Measurements from ENCODE around the gene ZSWIM4.
A peak's percentile ranks its signal among the peaks of the same experiment; 100 is the strongest.

Gene ZSWIM4

DNA sequence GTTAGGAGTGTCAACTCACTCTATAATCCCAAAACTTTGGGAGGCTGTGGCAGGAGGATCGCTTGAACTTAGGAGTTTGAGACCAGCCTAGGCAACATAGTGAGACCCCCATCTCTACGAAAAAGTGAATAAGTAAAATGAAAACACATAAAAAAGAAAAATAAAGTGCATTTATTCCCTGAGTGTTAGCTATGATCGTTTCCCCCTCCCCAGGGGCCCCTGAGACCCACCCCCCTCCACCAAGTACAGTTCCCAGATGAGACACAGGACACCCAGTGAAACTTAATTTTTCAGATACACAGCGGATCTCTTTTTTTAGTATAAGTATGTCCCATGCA is 53.1 kb downstream of the ZSWIM4 start:
- H3K4me2 ChIP-seq (ENCODE audit: low read length): no peak overlapping the region
- H3K4me1 ChIP-seq (ENCODE audit: control insufficient read depth, low read length): peaks cover 59% of the 10 kb centered on the region
- no peaks in the 10 kb centered on the region for H4K20me1 ChIP-seq (ENCODE audit: control insufficient read depth, insufficient read depth, low read depth, low read length)
- H3K79me2 ChIP-seq (ENCODE audit: control insufficient read depth, low read length): no peaks in the 10 kb centered on the region
- no peak overlapping the region for H3K27ac ChIP-seq (ENCODE audit: low read depth, low read length)
- H3K27me3 ChIP-seq (ENCODE audit: control insufficient read depth, low read length): no peaks in the 10 kb centered on the region; the same call in 1 of the 2 replicates
- TF ChIP-seq EZH2phosphoT487 (IDR thresholded peaks at IDR 0.05; ENCODE audit: borderline replicate concordance, low read length): no peak
- TF ChIP-seq, protein P1, sequence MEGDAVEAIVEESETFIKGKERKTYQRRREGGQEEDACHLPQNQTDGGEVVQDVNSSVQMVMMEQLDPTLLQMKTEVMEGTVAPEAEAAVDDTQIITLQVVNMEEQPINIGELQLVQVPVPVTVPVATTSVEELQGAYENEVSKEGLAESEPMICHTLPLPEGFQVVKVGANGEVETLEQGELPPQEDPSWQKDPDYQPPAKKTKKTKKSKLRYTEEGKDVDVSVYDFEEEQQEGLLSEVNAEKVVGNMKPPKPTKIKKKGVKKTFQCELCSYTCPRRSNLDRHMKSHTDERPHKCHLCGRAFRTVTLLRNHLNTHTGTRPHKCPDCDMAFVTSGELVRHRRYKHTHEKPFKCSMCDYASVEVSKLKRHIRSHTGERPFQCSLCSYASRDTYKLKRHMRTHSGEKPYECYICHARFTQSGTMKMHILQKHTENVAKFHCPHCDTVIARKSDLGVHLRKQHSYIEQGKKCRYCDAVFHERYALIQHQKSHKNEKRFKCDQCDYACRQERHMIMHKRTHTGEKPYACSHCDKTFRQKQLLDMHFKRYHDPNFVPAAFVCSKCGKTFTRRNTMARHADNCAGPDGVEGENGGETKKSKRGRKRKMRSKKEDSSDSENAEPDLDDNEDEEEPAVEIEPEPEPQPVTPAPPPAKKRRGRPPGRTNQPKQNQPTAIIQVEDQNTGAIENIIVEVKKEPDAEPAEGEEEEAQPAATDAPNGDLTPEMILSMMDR (IDR thresholded peaks at IDR 0.05; ENCODE audit: low read depth, low read length, poor library complexity, severe bottlenecking): no peak
- H3K4me3 ChIP-seq (ENCODE audit: low read length): no peak overlapping the region
- no peaks in the 10 kb centered on the region for H3K36me3 ChIP-seq (ENCODE audit: control insufficient read depth, low read length)
- H3K9me2 ChIP-seq (replicated peaks; ENCODE audit: control insufficient read depth, low read length): no peaks in the 10 kb centered on the region
- peaks cover 22% of the 10 kb centered on the region for H3F3A ChIP-seq (ENCODE audit: control insufficient read depth, insufficient read depth)
- H3K9me3 ChIP-seq (ENCODE audit: control insufficient read depth, insufficient read depth, low read length): no peaks in the 10 kb centered on the region

DNA sequence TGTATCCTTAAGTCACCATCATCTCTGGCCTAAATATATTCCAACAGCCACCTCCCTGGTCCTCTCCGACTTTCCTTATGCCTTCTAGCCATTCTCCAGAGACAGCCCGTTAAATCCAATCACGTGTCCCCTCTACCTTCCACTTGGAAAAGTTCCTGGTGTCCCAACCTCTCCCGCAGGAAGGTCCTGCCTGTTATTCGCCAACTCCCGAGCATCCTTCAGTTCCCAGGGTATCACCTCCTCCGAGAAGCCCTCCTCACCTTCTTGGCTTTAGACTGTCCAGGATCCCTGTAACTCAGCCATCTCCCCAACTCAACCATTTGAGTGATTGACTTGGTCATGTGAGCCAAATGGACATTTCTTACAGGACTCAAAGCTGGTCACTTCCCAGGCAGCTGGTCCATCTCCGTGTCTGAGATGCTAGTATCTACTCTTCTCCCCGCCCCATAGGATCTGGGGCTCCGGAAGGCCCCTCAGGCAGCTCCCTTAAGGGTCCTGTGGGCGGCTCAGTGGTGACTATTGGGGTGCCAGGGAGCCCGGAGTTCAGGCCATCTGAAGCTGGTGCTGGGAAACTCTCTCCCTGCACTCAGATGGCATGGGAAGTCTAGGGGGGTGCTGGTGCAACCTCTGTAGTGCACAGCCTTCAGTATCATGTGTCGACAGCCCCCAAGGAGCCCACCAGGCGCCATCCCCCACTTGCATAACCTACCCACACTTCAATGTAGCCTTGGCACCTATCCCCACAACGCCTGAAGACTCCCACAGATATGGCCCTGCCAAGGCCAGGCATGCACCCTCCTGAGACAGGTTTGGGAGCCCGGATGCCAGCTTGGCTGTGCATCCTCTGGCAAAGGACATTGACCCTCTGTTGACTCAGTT is 53.8 kb downstream of the ZSWIM4 start:
- no peaks in the 10 kb centered on the region for H3K79me2 ChIP-seq (ENCODE audit: control insufficient read depth, low read length)
- H3K4me1 ChIP-seq (ENCODE audit: control insufficient read depth, low read length): peaks cover 51% of the 10 kb centered on the region
- H3K4me2 ChIP-seq (ENCODE audit: low read length): no peak overlapping the region
- H3K27me3 ChIP-seq (ENCODE audit: control insufficient read depth, low read length): no peaks in the 10 kb centered on the region
- H3K9me3 ChIP-seq (ENCODE audit: control insufficient read depth, insufficient read depth, low read length): no peaks in the 10 kb centered on the region
- H3K9me2 ChIP-seq (replicated peaks; ENCODE audit: control insufficient read depth, low read length): no peaks in the 10 kb centered on the region
- TF ChIP-seq, protein P1 (IDR thresholded peaks at IDR 0.05; ENCODE audit: low read depth, low read length, poor library complexity, severe bottlenecking): no peak
- TF ChIP-seq EZH2phosphoT487 (IDR thresholded peaks at IDR 0.05; ENCODE audit: borderline replicate concordance, low read length): no peak
- H3F3A ChIP-seq (ENCODE audit: control insufficient read depth, insufficient read depth): peaks cover 22% of the 10 kb centered on the region
- no peaks in the 10 kb centered on the region for H4K20me1 ChIP-seq (ENCODE audit: control insufficient read depth, insufficient read depth, low read depth, low read length)
- no peak overlapping the region for H3K27ac ChIP-seq (ENCODE audit: low read depth, low read length)
- no peak overlapping the region for H3K4me3 ChIP-seq (ENCODE audit: low read length)
- no peaks in the 10 kb centered on the region for H3K36me3 ChIP-seq (ENCODE audit: control insufficient read depth, low read length)

GRCh38 chr19:13849991-13850909 is 55.0 kb downstream of the ZSWIM4 start:
- H3F3A ChIP-seq (ENCODE audit: control insufficient read depth, insufficient read depth): peaks cover 22% of the 10 kb centered on the region
- H3K79me2 ChIP-seq (ENCODE audit: control insufficient read depth, low read length): no peaks in the 10 kb centered on the region
- peak overlapping the region; percentile 45 for H3K4me2 ChIP-seq (ENCODE audit: low read length)
- H3K4me1 ChIP-seq (ENCODE audit: control insufficient read depth, low read length): peaks cover 40% of the 10 kb centered on the region
- H3K27ac ChIP-seq (ENCODE audit: low read depth, low read length): no peak overlapping the region
- no peaks in the 10 kb centered on the region for H3K9me2 ChIP-seq (replicated peaks; ENCODE audit: control insufficient read depth, low read length)
- no peaks in the 10 kb centered on the region for H3K27me3 ChIP-seq (ENCODE audit: control insufficient read depth, low read length)
- H3K9me3 ChIP-seq (ENCODE audit: control insufficient read depth, insufficient read depth, low read length): no peaks in the 10 kb centered on the region
- peak overlapping the region; percentile 25; the same call in 1 of the 2 replicates for H3K4me3 ChIP-seq (ENCODE audit: low read length)
- H4K20me1 ChIP-seq (ENCODE audit: control insufficient read depth, insufficient read depth, low read depth, low read length): no peaks in the 10 kb centered on the region
- TF ChIP-seq, protein P1 (IDR thresholded peaks at IDR 0.05; ENCODE audit: low read depth, low read length, poor library complexity, severe bottlenecking): no peak
- no peak for TF ChIP-seq EZH2phosphoT487 (IDR thresholded peaks at IDR 0.05; ENCODE audit: borderline replicate concordance, low read length)
- no peaks in the 10 kb centered on the region for H3K36me3 ChIP-seq (ENCODE audit: control insufficient read depth, low read length)
